ENCODE results near the gene BNC2.

DNA sequence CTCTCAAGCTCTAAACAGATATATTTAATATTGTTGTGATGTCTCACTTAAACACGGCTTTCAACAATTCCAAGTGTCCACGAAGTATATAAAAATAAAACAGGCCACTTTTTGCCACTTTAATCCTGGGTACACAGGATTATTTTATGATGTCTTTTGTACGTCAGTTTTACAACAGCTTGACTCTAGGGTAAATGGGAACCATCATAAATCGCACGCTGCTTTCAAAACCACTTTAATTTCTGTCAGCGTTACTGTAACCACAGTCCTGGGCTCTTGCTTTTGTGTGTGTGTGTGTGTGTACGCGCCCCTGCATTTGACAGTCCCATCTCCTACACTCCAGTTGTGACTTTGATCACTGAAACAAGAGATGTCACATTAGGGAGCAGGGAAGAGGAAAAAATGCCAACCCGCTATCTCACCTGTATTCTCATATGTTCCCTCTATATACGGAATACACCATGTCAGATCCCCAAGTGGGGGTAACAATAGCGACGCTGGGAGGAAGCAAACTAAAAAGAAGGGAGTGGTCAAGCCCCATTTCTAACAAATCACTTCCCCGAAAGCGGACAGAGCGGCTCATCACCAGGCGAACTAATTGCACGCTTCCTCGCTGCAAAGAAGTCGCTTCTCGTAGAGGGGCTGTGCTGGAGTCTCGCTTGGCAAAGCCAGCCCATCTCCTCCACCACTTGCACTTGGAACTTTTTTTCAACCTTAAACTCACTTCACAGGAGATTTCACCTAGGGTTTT lies 1.2 kb downstream of the BNC2 start:
- TF ChIP-seq, protein P1, sequence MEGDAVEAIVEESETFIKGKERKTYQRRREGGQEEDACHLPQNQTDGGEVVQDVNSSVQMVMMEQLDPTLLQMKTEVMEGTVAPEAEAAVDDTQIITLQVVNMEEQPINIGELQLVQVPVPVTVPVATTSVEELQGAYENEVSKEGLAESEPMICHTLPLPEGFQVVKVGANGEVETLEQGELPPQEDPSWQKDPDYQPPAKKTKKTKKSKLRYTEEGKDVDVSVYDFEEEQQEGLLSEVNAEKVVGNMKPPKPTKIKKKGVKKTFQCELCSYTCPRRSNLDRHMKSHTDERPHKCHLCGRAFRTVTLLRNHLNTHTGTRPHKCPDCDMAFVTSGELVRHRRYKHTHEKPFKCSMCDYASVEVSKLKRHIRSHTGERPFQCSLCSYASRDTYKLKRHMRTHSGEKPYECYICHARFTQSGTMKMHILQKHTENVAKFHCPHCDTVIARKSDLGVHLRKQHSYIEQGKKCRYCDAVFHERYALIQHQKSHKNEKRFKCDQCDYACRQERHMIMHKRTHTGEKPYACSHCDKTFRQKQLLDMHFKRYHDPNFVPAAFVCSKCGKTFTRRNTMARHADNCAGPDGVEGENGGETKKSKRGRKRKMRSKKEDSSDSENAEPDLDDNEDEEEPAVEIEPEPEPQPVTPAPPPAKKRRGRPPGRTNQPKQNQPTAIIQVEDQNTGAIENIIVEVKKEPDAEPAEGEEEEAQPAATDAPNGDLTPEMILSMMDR (IDR thresholded peaks at IDR 0.05; ENCODE audit: low read length), result no peak
- no peak for TF ChIP-seq EZH2phosphoT487 (IDR thresholded peaks at IDR 0.05; ENCODE audit: low read length)

Measured in MM.1S (cell line).